Jurkat, Clone E6-1 (cell line): Measurements from ENCODE around the gene IL1A.

Experiments
- DNase-seq: peaks from one replicate; pipeline ENCODE4 v3.0.0-alpha.2; 2011; ENCODE audit warnings: low read depth, low spot score
- H3K4me3 ChIP-seq: 2 replicates; pipeline ENCODE4 v1.5.1; 2011; ENCODE audit warnings: mild to moderate bottlenecking, low read length, control low read depth, moderate library complexity

The IL1A gene

DNA sequence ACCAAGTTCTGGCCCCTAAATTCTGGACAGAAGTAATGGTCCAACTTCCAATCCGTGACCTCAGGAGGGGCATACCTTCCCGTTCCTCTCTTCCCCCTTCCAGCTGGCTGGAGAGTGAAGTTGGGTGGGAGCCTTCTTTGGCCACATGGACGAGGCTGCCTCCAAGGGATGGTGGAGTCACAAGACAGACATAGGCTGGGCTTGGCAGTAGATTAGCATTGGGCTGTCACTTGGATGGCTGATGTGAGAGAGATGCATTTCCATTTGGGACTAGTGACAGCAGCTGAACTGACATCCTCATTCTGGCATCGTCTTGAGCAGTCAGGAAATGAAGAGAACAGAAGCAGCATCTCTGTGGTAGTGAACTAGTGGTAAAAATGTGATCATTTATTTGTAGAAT is 50.8 kb downstream of the IL1A start:
- H3K4me3 ChIP-seq = no peak overlapping the region

DNA sequence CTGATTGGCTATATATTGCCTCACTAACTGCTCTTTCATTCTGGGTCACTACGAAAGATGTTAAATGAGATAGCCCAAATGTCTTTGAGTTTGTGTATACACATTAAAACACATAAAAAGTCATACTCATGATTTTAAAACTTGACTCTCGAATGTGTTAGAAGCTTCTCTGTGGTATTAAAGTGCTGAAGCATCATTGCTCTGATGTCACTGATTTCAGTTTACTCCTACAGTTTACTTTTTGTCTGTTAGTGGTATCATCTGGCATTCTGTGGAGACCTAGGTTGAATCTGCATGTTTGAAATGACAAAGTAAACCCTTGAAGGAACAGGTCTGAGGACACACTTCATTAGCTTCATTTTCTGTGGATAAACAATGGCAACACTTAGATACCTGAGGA is 52.8 kb downstream of the IL1A start:
- DNase-seq = no peak

More for the DNA sequence above, 50.8 kb downstream of the IL1A start:
- no peak for DNase-seq

DNA sequence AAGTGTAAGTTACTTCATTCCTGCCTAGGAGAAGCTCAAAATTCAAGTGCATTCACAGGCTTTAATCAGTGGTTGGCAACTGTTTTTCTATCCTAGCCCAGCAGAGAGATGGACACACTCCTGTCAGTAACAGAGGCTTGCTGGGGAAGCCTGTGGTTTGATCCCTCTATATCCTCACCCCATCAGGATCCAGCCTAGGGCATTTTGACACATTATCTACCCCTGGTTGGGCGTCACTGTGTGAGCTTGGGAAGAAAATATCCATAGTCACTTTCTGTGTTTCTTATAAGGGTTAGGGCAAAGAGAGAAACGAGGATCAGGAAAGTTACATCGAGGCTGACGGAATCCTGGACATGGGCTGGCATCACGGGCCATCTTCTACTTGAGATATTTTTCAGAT is 53.5 kb downstream of the IL1A start:
- H3K4me3 ChIP-seq = no peak overlapping the region
- no peak for DNase-seq

More for the DNA sequence above, 52.8 kb downstream of the IL1A start:
- H3K4me3 ChIP-seq = no peak overlapping the region

DNA sequence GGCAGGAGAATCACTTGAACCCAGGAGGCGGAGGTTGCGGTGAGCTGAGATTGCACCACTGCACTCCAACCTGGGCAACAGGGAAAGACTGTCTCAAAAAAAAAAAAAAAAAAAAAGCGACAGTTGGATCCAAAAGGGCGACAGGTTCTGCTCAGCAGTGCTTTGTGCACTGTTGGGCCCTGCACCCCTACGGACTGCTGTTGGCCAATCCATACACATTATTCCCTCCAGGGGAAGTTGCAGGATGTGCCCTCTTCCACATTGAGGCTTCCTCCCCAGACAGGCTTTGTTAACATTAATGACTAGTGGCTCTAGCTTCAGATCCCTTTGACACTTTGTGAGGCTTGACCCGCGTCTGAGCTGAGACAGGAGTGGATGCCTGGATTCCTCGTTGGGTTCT is 54.1 kb downstream of the IL1A start:
- H3K4me3 ChIP-seq = no peak overlapping the region
- DNase-seq = no peak

DNA sequence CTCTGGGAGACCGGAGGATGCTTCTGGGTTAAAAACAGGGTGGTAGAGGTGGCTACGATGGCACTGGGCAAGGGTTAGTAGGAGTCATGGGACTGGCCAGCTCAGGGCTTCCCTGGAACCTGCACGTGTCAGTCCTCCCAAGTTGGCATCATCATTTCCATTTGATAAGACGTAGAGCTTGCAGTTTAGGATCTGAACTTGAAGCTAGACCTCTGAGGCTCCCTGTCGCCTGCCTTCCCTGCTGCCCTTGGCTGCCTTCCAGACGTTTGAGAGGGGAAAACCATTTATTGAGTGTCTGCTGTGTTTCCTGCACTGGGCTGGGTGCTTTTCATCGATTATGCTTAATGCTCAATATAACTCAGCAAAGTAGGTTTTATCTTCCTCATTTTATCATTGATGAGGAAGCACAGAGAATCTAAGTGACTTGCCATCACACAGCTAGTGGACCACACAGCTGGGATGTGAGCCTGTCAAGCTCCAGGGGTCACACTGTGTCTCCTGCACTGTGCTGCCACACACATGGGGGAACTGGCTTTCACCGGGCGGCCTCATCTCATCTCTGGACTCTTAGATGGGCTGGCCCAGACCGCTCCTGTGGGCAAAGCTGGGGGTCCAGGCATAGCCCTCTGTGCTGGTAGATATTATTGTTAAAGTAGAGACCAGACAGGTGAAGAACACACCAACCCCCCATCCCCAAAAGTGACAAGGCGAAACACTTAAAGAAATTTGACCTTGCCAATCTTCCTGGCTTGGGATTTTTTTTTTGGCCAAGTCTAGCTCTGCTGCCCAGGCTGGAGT is 55.7 kb downstream of the IL1A start:
- no peak for DNase-seq
- H3K4me3 ChIP-seq = no peak overlapping the region

DNA sequence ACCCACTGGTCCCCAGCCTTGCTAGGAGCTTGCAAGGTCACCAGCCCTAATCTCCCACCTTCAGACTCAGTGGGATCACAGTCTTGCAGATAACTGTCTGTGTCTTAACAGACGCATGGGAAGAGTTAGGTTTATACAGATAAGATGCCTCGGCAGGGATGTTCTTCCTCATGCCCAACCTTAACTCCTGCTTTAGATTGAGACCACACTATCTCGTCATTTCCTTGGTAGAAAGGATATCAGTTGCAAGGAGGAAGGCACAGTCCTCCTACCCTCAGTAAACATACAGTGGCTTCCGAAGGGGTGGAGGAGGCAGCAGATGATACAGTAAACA is 56.3 kb downstream of the IL1A start:
- no peak overlapping the region for H3K4me3 ChIP-seq
- peak; percentile 9 for DNase-seq

DNA sequence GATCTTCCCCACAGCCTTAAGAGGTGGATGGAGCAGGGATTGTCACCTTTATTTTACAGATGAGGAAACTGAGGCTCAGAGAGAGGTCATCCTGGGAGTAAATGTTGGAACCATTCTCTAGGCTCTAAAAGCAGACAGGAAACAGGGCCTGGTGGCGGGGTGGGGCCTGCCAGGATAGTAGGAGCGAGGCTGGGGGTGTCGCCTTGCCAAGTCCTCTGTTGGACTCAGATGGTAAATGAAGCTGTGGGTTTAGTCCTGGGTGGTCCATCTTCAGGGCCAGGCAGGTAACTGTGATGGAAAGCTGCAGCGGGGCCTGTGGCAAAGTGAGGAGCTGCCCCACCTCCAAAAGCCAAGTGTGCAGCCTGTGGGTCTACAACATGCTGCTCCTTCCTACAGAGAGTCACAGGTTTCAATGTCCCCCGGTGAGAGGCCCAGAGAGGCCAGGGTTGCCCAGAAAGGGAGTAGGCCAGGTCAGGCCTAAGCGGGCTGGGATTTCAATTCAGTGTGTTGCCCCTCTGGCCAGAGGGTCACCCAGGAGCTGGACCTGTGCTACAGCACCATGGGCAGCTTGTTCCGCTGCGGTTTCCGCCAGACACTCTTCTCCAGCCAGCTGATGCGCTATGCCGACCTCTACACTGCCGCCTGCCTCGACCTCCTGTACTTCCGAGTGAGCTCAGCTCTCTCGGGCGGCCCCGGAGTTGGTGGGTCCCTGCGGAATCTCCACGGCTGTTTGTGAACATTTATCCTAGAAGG is 56.8 kb downstream of the IL1A start:
- H3K4me3 ChIP-seq = no peak overlapping the region
- no peak for DNase-seq

DNA sequence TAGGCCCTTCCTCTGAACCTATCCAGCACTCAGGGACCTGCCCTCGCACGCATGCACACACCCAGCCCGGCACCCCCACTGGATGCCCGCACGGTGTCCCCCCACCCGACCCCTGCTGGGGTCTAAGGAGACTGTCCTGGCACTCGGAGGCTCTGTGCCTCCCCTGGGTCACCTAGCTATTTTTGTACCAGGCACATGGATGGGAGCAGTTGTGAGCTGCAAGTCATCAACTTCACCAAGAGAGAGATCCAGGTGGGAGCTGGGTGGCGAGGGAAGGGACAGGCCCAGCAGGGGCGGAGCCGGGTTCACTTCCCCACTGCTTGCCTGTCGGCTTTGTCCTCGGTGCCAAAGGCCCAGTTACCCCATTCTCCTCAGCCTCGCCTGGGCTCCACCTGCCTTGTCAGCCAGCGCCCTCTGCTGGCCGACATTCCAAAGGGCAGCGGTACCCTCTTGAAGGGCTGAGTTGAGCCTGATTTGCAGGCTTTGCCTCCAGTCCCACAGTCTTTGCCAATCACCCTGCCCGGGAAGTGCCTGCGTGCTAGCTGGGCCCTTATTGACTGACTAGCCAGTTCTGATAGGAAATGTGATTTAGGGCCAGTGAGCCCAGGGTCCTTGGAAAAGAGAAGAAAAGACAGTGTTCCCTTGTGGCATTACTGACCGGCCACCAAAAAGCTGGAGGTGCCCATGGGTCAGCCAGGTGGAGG is 57.7 kb downstream of the IL1A start:
- no peak overlapping the region for H3K4me3 ChIP-seq
- DNase-seq = peak; percentile 83

DNA sequence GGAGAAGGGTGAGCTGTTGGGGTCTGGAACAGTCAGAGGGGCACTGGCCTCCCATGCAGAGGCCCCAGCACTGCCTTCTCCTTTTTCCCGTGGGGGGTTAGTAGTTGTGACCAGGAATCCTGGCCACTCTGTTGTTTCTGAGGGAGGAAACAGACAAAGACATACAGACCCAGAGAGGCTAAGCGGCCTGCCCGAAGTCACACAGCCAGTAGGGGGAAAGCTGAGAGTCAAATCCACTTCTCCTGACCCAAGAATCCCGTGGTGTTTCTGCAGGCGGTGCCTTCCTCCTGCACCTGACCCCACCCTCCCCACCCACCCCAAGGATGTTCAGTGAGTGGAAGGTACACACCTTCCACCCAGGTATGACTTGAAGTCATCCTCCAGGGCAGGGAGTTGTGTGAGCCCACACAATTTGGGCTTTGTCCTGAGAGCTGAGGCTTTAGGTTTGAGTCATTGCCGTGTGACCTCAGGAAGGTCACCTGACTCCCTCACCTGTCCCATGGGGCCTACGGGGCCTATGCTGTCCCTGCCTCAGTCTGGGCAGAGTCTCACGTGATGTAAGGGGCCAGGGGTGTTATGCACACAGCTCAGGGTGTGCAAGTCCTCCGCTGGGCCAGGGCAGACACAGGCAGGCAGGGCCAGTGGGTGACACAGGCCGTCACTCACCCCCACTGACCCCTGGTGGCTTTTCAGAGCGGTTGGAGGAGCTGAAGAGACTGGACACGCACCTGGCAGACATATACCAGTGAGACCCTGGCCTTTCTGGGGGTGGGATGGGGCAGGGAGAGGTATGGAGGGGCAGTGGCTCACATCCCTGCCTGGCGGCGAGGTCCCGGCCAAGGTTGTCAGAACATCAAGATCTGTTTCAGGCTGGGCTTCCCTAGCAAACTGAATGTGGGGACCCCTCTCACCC is 58.5 kb downstream of the IL1A start:
- DNase-seq = no peak
- no peak overlapping the region for H3K4me3 ChIP-seq

DNA sequence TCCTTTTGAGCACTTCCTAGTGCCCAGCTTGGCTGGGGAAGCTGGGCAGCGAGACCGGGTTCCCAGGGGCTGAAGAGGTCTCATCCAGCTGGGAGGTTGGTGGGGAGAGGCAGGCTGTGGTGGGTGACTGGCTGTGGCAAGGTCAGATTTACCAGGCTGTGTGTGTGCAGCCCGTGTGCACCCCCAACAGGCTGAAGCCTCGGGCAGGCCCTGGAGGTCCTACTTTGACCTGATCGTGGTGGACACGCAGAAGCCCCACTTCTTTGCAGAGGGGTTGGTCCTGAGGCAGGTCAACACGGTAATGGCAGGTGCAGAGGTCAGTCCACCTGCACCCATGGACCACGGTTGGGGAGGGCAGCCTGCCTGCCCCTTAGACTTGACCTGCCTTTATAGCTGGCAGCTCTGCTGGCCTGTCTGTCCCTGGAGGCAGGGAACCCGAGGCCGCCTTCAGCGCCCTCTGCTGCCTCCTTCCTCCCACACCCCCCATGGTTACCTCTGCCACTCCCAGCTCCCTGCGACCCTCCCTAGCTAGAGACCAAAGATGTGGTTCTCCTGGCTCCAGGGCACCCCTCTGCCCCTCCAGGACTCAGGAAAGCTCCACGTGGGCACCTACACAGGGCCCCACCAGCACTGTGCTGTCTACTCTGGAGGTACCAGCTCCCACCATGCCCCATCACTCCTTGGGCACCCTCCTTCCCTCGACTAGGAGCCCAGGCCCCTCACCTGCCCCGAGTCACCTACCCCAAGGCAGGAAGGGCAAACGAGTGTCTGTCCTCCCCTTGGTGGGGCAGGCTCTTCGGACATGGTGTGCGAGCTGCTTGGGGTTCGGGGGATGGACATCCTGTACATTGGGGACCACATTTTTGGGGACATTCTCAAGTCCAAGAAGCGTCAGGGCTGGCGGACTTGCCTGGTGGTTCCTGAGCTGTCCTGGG is 59.4 kb downstream of the IL1A start:
- no peak for DNase-seq
- no peak overlapping the region for H3K4me3 ChIP-seq

DNA sequence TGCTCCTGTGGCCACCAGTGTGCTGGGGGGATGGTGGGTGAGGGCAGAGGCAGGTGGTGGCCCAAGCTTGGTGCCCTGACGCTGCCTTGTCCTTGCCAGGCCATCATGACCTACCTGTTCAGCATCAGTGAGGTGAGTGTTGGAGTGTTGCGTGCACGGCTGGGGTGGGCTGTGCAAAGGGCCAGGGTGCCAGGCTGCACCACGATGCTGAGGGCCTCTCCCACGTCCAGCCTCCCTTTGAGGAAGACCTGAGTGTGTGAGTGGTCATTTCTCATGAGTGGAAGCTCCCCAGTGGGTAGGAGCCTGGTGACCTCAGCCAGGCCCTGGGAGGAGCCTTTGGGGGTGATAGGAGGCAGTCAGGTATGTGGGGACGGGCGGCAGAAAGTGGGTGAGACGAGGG is 60.3 kb downstream of the IL1A start:
- H3K4me3 ChIP-seq = no peak overlapping the region
- no peak for DNase-seq
